ENCODE results near the gene GTPBP8. TPM values are rescaled to one million over a fixed set of nuclear protein-coding genes. Genes with fewer than 3 reads are reported as not detected.

GTPBP8 gene
- total and polyA plus RNA-seq, 2 of the 13 experiments (the other 11 are each of a cell fraction or from before 2014, with no cell fraction given) = 12.5 to 16.7 TPM

DNA sequence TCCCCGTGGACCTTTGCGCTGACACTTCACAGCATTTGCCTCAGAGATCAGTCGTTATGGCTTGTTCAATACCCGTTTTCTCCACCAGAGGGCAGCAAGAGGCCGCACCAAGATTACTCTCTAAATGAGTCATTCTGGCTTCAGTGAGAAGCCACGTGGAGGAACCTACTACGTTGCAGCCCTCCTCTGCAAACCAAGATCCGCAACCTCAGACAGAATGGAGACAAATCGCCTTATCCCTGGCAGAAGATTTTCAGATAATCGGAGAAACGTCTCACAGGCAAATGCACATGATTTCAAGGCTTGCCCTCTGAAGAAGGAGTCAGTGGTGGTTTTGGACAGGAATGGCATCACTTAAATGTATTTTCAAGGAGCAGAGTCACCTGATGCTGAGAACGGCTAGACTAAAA is 60.5 kb downstream of the GTPBP8 start (continued):
- no peak for TF ChIP-seq ZNF558 (CRISPR knock-in tag; IDR thresholded peaks at IDR 0.05; ENCODE audit: borderline replicate concordance)
- TF ChIP-seq ZZZ3 (CRISPR knock-in tag; IDR thresholded peaks at IDR 0.05; ENCODE audit: borderline replicate concordance) = no peak
- no peak for TF ChIP-seq ZNF20 (CRISPR knock-in tag; IDR thresholded peaks at IDR 0.05)
- TF ChIP-seq KDM2A (CRISPR knock-in tag; IDR thresholded peaks at IDR 0.05; ENCODE audit: borderline replicate concordance, low read depth) = peak; percentile 47; the same call in 1 of the 2 replicates
- TF ChIP-seq HNF1B (CRISPR knock-in tag; IDR thresholded peaks at IDR 0.05) = 0 out of 2 replicates have a peak, but pooled peaks have one; percentile 47
- TF ChIP-seq CHCHD3 (CRISPR knock-in tag; IDR thresholded peaks at IDR 0.05) = no peak
- TF ChIP-seq, protein P1, sequence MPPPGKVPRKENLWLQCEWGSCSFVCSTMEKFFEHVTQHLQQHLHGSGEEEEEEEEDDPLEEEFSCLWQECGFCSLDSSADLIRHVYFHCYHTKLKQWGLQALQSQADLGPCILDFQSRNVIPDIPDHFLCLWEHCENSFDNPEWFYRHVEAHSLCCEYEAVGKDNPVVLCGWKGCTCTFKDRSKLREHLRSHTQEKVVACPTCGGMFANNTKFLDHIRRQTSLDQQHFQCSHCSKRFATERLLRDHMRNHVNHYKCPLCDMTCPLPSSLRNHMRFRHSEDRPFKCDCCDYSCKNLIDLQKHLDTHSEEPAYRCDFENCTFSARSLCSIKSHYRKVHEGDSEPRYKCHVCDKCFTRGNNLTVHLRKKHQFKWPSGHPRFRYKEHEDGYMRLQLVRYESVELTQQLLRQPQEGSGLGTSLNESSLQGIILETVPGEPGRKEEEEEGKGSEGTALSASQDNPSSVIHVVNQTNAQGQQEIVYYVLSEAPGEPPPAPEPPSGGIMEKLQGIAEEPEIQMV (CRISPR knock-in tag; IDR thresholded peaks at IDR 0.05; ENCODE audit: low read depth) = no peak
- TF ChIP-seq ZNF143 (CRISPR knock-in tag; IDR thresholded peaks at IDR 0.05) = no peak
- TF ChIP-seq STAG1 (CRISPR knock-in tag; IDR thresholded peaks at IDR 0.05) = peak; percentile 97
- TF ChIP-seq KLF16 (CRISPR knock-in tag; IDR thresholded peaks at IDR 0.05) = peak in 1 of 2 experiments; percentile 54; a peak in 1 of 4 replicates
- no peak for TF ChIP-seq RARG (CRISPR knock-in tag; IDR thresholded peaks at IDR 0.05; ENCODE audit: low read depth)
- TF ChIP-seq RAD21 (CRISPR knock-in tag; IDR thresholded peaks at IDR 0.05) = peak; percentile 87
- peak; percentile 94 for TF ChIP-seq SMC3 (IDR thresholded peaks at IDR 0.05; ENCODE audit: low read length)
- TF ChIP-seq ZNF616 (CRISPR knock-in tag; IDR thresholded peaks at IDR 0.05; ENCODE audit: low read depth) = no peak
- TF ChIP-seq ZNF772 (CRISPR knock-in tag; IDR thresholded peaks at IDR 0.05) = no peak
- peak; percentile 82 for TF ChIP-seq ATF3 (CRISPR knock-in tag; IDR thresholded peaks at IDR 0.05)
- 0 out of 2 replicates have a peak, but pooled peaks have one; percentile 35 for TF ChIP-seq MXD4 (CRISPR knock-in tag; IDR thresholded peaks at IDR 0.05)
- TF ChIP-seq GABPB1 (CRISPR knock-in tag; IDR thresholded peaks at IDR 0.05) = 0 out of 2 replicates have a peak, but pooled peaks have one; percentile 16
- TF ChIP-seq CC2D1A (CRISPR knock-in tag; IDR thresholded peaks at IDR 0.05) = no peak
- no peak for TF ChIP-seq ZNF782 (CRISPR knock-in tag; IDR thresholded peaks at IDR 0.05; ENCODE audit: borderline replicate concordance)
- TF ChIP-seq ZNF580 (CRISPR knock-in tag; IDR thresholded peaks at IDR 0.05; ENCODE audit: borderline replicate concordance, low read depth) = peak; percentile 26; the same call in 1 of the 2 replicates
- no peak for TF ChIP-seq TAF1 (CRISPR knock-in tag; IDR thresholded peaks at IDR 0.05)
- peak; percentile 66; the same call in 1 of the 2 replicates for TF ChIP-seq FOSL1 (CRISPR knock-in tag; IDR thresholded peaks at IDR 0.05; ENCODE audit: borderline replicate concordance)
- TF ChIP-seq MYC (CRISPR knock-in tag; IDR thresholded peaks at IDR 0.05; ENCODE audit: borderline replicate concordance) = peak; percentile 29; the same call in 1 of the 2 replicates
- TF ChIP-seq IRF2 (CRISPR knock-in tag; IDR thresholded peaks at IDR 0.05) = peak; percentile 43; the same call in 1 of the 2 replicates
- TF ChIP-seq, protein P2, sequence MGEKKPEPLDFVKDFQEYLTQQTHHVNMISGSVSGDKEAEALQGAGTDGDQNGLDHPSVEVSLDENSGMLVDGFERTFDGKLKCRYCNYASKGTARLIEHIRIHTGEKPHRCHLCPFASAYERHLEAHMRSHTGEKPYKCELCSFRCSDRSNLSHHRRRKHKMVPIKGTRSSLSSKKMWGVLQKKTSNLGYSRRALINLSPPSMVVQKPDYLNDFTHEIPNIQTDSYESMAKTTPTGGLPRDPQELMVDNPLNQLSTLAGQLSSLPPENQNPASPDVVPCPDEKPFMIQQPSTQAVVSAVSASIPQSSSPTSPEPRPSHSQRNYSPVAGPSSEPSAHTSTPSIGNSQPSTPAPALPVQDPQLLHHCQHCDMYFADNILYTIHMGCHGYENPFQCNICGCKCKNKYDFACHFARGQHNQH (CRISPR knock-in tag; IDR thresholded peaks at IDR 0.05) = 0 out of 2 replicates have a peak, but pooled peaks have one; percentile 34
- no peak for TF ChIP-seq MED13 (CRISPR knock-in tag; IDR thresholded peaks at IDR 0.05)
- TF ChIP-seq FOXA3 (CRISPR knock-in tag; IDR thresholded peaks at IDR 0.05) = 0 out of 2 replicates have a peak, but pooled peaks have one; percentile 17
